HepG2 (cell line): ENCODE results near the gene LPO. TPM values are rescaled to one million over a fixed set of nuclear protein-coding genes. Genes with fewer than 3 reads are reported as not detected.

Experiments
- ATAC-seq: fragments of 200-7000 bp; cut with Tn5 transposase; 3 replicates; pipeline ENCODE4 v1.9.1; 2020; ENCODE audit warnings: mild to moderate bottlenecking, moderate library complexity
- BruUV-seq: library from RNA; stranded (reverse); fragments of 400-500 nt; replicated peaks from 2 replicates; lab custom pipeline; 2021; lab: Mats Ljungman, UMichigan
- CTCF ChIA-PET: fragments of 300-600 bp; formaldehyde crosslinking; extraction: SDS; loops from one replicate; lab custom pipeline; 2021; ENCODE audit warnings: low total read pairs, inconsistent platforms, low intra/inter-chr PET ratio; lab: Yijun Ruan, JAX
- POLR2A ChIA-PET: fragments of 350-600 bp; sonication (Branson Sonifier 250); formaldehyde crosslinking; loops from one replicate; lab custom pipeline; 2020; ENCODE audit warnings: antibody characterized with exemption, inconsistent platforms; lab: Yijun Ruan, JAX
- DNase-seq: peaks from one replicate; pipeline ENCODE4 v3.0.0-alpha.2; 2015; ENCODE audit warnings: low spot score
- FAIRE-seq: peaks from 3 replicates; lab custom pipeline; 2011; peaks lifted over from hg19 to GRCh38; lab: Jason Lieb, UNC
- H2AFZ ChIP-seq: one replicate; pipeline ENCODE4 v1.6.1; 2011; ENCODE audit warnings: low read length, inconsistent platforms
- H3K27ac ChIP-seq: fragments of 300-600 bp; 3 replicates; pipeline ENCODE4 v1.8.0; 2011; ENCODE audit warnings: mixed run types, mild to moderate bottlenecking, mixed read lengths, low read length, inconsistent platforms; ENCODE audit not compliant: insufficient read depth; ENCODE audit errors: extremely low read length
- H3K27me3 ChIP-seq, 2 experiments: fragments of 200-600 bp in 1 of 2; 2 replicates in 1 of 2; 3 replicates in 1 of 2; pipeline versions ENCODE4 v1.6.0 to v1.8.0; 2011; ENCODE audit warnings: low read length in 2 of 2, mild to moderate bottlenecking in 2 of 2, moderate library complexity in 2 of 2, inconsistent platforms in 1 of 2; ENCODE audit not compliant: insufficient read depth in 2 of 2, control insufficient read depth in 1 of 2
- H3K36me3 ChIP-seq, 2 experiments: fragments of 200-600 bp in 1 of 2; replicated peaks in 1 of 2; 2 replicates in 1 of 2; 3 replicates in 1 of 2; pipeline versions ENCODE4 v1.5.1 to v1.8.0; 2011; ENCODE audit warnings: low read length in 2 of 2, inconsistent platforms in 1 of 2; ENCODE audit not compliant: insufficient read depth in 2 of 2, control insufficient read depth in 1 of 2
- H3K4me1 ChIP-seq: 2 replicates; pipeline ENCODE4 v1.5.1; 2012; ENCODE audit warnings: low read length, inconsistent platforms; ENCODE audit not compliant: insufficient read depth
- H3K4me2 ChIP-seq: 2 replicates; pipeline ENCODE4 v1.6.0; 2011; ENCODE audit warnings: low read depth, low read length, inconsistent platforms
- H3K4me3 ChIP-seq, 3 experiments: fragments of 200-600 bp in 1 of 3; sonication (generic), shearing (Covaris generic) in 1 of 3; replicated peaks in 1 of 3; 2 replicates each; pipeline ENCODE4 v1.5.1; 2011 to 2016; ENCODE audit warnings: low read length in 3 of 3, inconsistent platforms in 2 of 3, low read depth in 2 of 3, mild to moderate bottlenecking in 2 of 3, control low read depth in 1 of 3, mixed read lengths in 1 of 3; ENCODE audit not compliant: insufficient read depth in 1 of 3
- H3K79me2 ChIP-seq: one replicate; pipeline ENCODE4 v1.6.1; 2011; ENCODE audit warnings: low read length, inconsistent platforms; ENCODE audit not compliant: insufficient read depth
- H3K9ac ChIP-seq: 2 replicates; pipeline ENCODE4 v1.6.0; 2011; ENCODE audit warnings: mild to moderate bottlenecking, low read depth, low read length, inconsistent platforms; ENCODE audit not compliant: insufficient read depth
- H3K9me3 ChIP-seq: 2 replicates; pipeline ENCODE4 v1.5.1; 2012; ENCODE audit warnings: mild to moderate bottlenecking, low read length
- H4K20me1 ChIP-seq: 2 replicates; pipeline ENCODE4 v1.6.0; 2011; ENCODE audit warnings: inconsistent platforms, mild to moderate bottlenecking, low read length, moderate library complexity; ENCODE audit not compliant: insufficient read depth
- ARHGAP35 ChIP-seq: sonication (generic); formaldehyde crosslinking; IDR thresholded peaks from 2 replicates; pipeline ENCODE4 v1.9.0; 2022; ENCODE audit warnings: mild to moderate bottlenecking, inconsistent platforms, moderate library complexity, missing genetic modification reagents, borderline replicate concordance
- ARID2 ChIP-seq: sonication (generic); formaldehyde crosslinking; IDR thresholded peaks from 2 replicates; pipeline ENCODE4 v1.8.1; 2022; ENCODE audit warnings: mild to moderate bottlenecking, missing genetic modification reagents, borderline replicate concordance
- ATF6 ChIP-seq: sonication (generic); formaldehyde crosslinking; conservative IDR thresholded peaks from 2 replicates; pipeline ENCODE4 v1.4.0; 2020; ENCODE audit warnings: missing genetic modification reagents
- CBX5 ChIP-seq: sonication (generic); formaldehyde crosslinking; IDR thresholded peaks from 2 replicates; pipeline ENCODE4 v1.4.0; 2020; ENCODE audit warnings: missing genetic modification reagents, borderline replicate concordance
- GLMP ChIP-seq: sonication (generic); formaldehyde crosslinking; IDR thresholded peaks from 2 replicates; pipeline ENCODE4 v1.9.0; 2021; ENCODE audit warnings: missing genetic modification reagents, mild to moderate bottlenecking, borderline replicate concordance
- HNF1B ChIP-seq: sonication (generic); formaldehyde crosslinking; IDR thresholded peaks from 2 replicates; pipeline ENCODE4 v1.5.1; 2020; ENCODE audit warnings: mild to moderate bottlenecking, moderate library complexity, missing genetic modification reagents
- ISL2 ChIP-seq: sonication (generic); formaldehyde crosslinking; IDR thresholded peaks from 2 replicates; pipeline ENCODE4 v1.5.0; 2020; ENCODE audit warnings: missing genetic modification reagents
- JUND ChIP-seq: sonication (generic); formaldehyde crosslinking; IDR thresholded peaks from 2 replicates; pipeline ENCODE4 v1.8.0; 2022; ENCODE audit warnings: mild to moderate bottlenecking, missing genetic modification reagents
- KLF9 ChIP-seq: IDR thresholded peaks from 2 replicates; pipeline ENCODE4 v1.6.1; 2016; ENCODE audit warnings: low read depth
- KMT2A ChIP-seq: sonication (generic); formaldehyde crosslinking; IDR thresholded peaks from 2 replicates; pipeline ENCODE4 v1.4.0; 2020; ENCODE audit warnings: missing genetic modification reagents
- SOX13 ChIP-seq, 3 experiments: fragments of 450-650 bp in 1 of 3; sonication (generic) in 1 of 3; formaldehyde crosslinking in 1 of 3; IDR thresholded peaks in 2 of 3; conservative IDR thresholded peaks in 1 of 3; 2 replicates each; pipeline versions ENCODE4 v1.5.0 to v1.6.1; 2016 to 2020; ENCODE audit warnings: antibody characterized with exemption in 1 of 3, mild to moderate bottlenecking in 1 of 3, missing compliant biosample characterization in 1 of 3, missing genetic modification reagents in 1 of 3, moderate library complexity in 1 of 3
- SRSF9 ChIP-seq: fragments of 200-400 bp; formaldehyde crosslinking; IDR thresholded peaks from 2 replicates; pipeline ENCODE4 v1.6.1; 2018; ENCODE audit warnings: borderline replicate concordance, mild to moderate bottlenecking, low read depth, low read length; ENCODE audit not compliant: insufficient read depth, poor library complexity, severe bottlenecking
- ZBTB20 ChIP-seq: sonication (generic); formaldehyde crosslinking; IDR thresholded peaks from 2 replicates; pipeline ENCODE4 v1.8.1; 2023; ENCODE audit warnings: missing genetic modification reagents, low read depth, mild to moderate bottlenecking, borderline replicate concordance
- ZBTB25 ChIP-seq: IDR thresholded peaks from 2 replicates; pipeline ENCODE4 v1.6.1; 2018; ENCODE audit warnings: missing genetic modification reagents
- ZNF101 ChIP-seq: sonication (generic); formaldehyde crosslinking; IDR thresholded peaks from 2 replicates; pipeline ENCODE4 v1.4.0; 2020; ENCODE audit warnings: mild to moderate bottlenecking, low read depth, missing genetic modification reagents, borderline replicate concordance
- ZNF225 ChIP-seq: sonication (generic); formaldehyde crosslinking; IDR thresholded peaks from 2 replicates; pipeline ENCODE4 v1.4.0; 2020; ENCODE audit warnings: mild to moderate bottlenecking, missing genetic modification reagents
- ZNF446 ChIP-seq: sonication (generic); formaldehyde crosslinking; IDR thresholded peaks from 2 replicates; pipeline ENCODE4 v1.5.0; 2020; ENCODE audit warnings: mild to moderate bottlenecking, missing genetic modification reagents
- ZNF550 ChIP-seq: sonication (generic); formaldehyde crosslinking; IDR thresholded peaks from 2 replicates; pipeline ENCODE4 v1.4.0; 2020; ENCODE audit warnings: mild to moderate bottlenecking, missing genetic modification reagents, borderline replicate concordance
- ZNF777 ChIP-seq: sonication (generic); formaldehyde crosslinking; IDR thresholded peaks from 2 replicates; pipeline ENCODE4 v1.4.0; 2020; ENCODE audit warnings: missing genetic modification reagents
- ZSCAN9 ChIP-seq: IDR thresholded peaks from 2 replicates; pipeline ENCODE4 v1.6.1; 2016; ENCODE audit warnings: borderline replicate concordance
- WGBS: methylation state at CpG from one replicate; pipeline ENCODE4 v1.1.6; 2017; ENCODE audit warnings: low lambda C conversion rate; 5-methylcytosine and 5-hydroxymethylcytosine counted together
- in situ Hi-C: cut with HindIII; loops from 2 replicates; pipeline ENCODE4 v1.10.0; 2017; ENCODE audit warnings: low pct_unique_long_range_greater_than_20kb; ENCODE audit not compliant: extremely low pct_ligation_motif_present
- intact Hi-C: fragments of 100-400 bp; cut with micrococcal nuclease; formaldehyde crosslinking; loops from one replicate; pipeline ENCODE4 v1.10.0; 2022; ENCODE audit not compliant: unreplicated experiment
- polyA plus RNA-seq, 8 experiments: library from polyadenylated mRNA; depleted of rRNA in 3 of 8; stranded (reverse) in 7 of 8; unstranded in 1 of 8; fragments of >200 nt; fragmentation: Illumina TruSeq in 4 of 8; extraction: Trizol in 4 of 8; gene quantifications; 2 replicates each; pipeline versions ENCODE4 v1.2.1 to v1.2.3, GENCODE V29; 2011 to 2016; ENCODE audit warnings: low read depth in 4 of 8, missing spikeins in 1 of 8, mixed read lengths in 1 of 8; ENCODE audit not compliant: insufficient read depth in 1 of 8
- total RNA-seq, 5 experiments: library from RNA; depleted of rRNA; stranded (reverse); fragments of >200 nt; fragmentation: Illumina TruSeq; extraction: Trizol; gene quantifications; 2 replicates each; pipeline ENCODE4 v1.2.3, GENCODE V29; 2016; ENCODE audit warnings: low read depth in 1 of 5

The LPO gene
- total and polyA plus RNA-seq, 2 of the 13 experiments (the other 11 are each of a cell fraction or from before 2014, with no cell fraction given) = not detected

- DNase-seq = no peak
- no peak for FAIRE-seq
- no peak for ATAC-seq
- in situ Hi-C loops = no loop called here
- Histone ChIP-seq H3K36me3 (no peaks in the 10 kb centered on the region), H3K4me2 (no peak overlapping the region), H4K20me1 (no peaks in the 10 kb centered on the region), H3K79me2 (no peaks in the 10 kb centered on the region), H3K9ac (no peak overlapping the region), H3K9me3 (no peaks in the 10 kb centered on the region), H3K27me3 (peaks cover 16 to 61% of the 10 kb centered on the region in 2 experiments; a peak in 4 of 5 replicates), H3K27ac (no peak overlapping the region), H3K4me3 (no peak overlapping the region), H2AFZ (no peak overlapping the region), H3K4me1 (peaks cover 10% of the 10 kb centered on the region)
- TF ChIP-seq SOX13 (IDR thresholded peaks at IDR 0.05) (no peak), SOX13 (CRISPR knock-in tag; conservative IDR thresholded peaks at IDR 0.05 in 1 of 2, IDR thresholded peaks at IDR 0.05 in 1 of 2) (no peak), KLF9 (no peak), ZNF446 (no peak), ZBTB25 (CRISPR knock-in tag) (no peak), ZSCAN9 (CRISPR knock-in tag) (no peak), GLMP (CRISPR knock-in tag) (no peak), ZNF225 (CRISPR knock-in tag) (no peak), KMT2A (no peak), ZBTB20 (no peak), ARHGAP35 (CRISPR knock-in tag) (no peak), ZNF101 (CRISPR knock-in tag) (no peak), CBX5 (CRISPR knock-in tag) (no peak), ISL2 (no peak), HNF1B (CRISPR knock-in tag) (no peak), ZNF777 (CRISPR knock-in tag) (no peak), ARID2 (CRISPR knock-in tag) (no peak), JUND (CRISPR knock-in tag) (no peak), SRSF9 (no peak), ATF6 (CRISPR knock-in tag) (no peak), ZNF550 (CRISPR knock-in tag) (no peak)
- CTCF ChIA-PET = no interaction called here
- POLR2A ChIA-PET = no interaction called here
- WGBS = 5% methylated on average over 6 of the region's 6 CpGs
- BruUV-seq = no TSS peak
- intact Hi-C loops = no loop called here
Measured at GRCh38 chr17:58282442-58282841, 44.1 kb downstream of the LPO start.
